Activated naive CD4-positive, alpha-beta T cell treated with anti-CD3 and anti-CD28 coated beads, Interleukin-2, amount 50 U/mL, for 72 hours (primary cell): ENCODE measurements around the gene CCDC188. TPM values are rescaled to one million over a fixed set of nuclear protein-coding genes. Genes with fewer than 3 reads are reported as not detected.

Experiments
- ATAC-seq, 2 donors: fragments of 150-1000 bp; cut with Tn5 transposase; 2 replicates each; pipeline ENCODE4 v1.10.0; 2021; ENCODE audit warnings: mild to moderate bottlenecking in 2 of 2, moderate library complexity in 2 of 2
- DNase-seq, 2 donors: peaks; one replicate each; pipeline ENCODE4 v3.0.0; 2021 to 2022; ENCODE audit warnings: low spot score in 2 of 2
- H3K27ac Mint-ChIP-seq, 2 donors: one replicate each; pipeline ENCODE4 v1.8.0; 2022; ENCODE audit warnings: mild to moderate bottlenecking in 2 of 2, mixed read lengths in 2 of 2
- H3K36me3 Mint-ChIP-seq, 2 donors: one replicate each; pipeline ENCODE4 v1.8.0; 2022; ENCODE audit warnings: mixed read lengths in 2 of 2
- H3K9me3 Mint-ChIP-seq, 2 donors: one replicate each; pipeline ENCODE4 v1.8.0; 2022; ENCODE audit warnings: mixed read lengths in 2 of 2
- total RNA-seq, 2 donors: library from RNA; stranded (reverse); gene quantifications; one replicate each; pipeline ENCODE4 v1.2.3, GENCODE V29; 2022

The CCDC188 gene
- total RNA-seq, 2 donors from 2014 or later, result not detected

- H3K9me3 Mint-ChIP-seq, result no peaks in the 10 kb centered on the region
- no peak for ATAC-seq
- no peak overlapping the region for H3K27ac Mint-ChIP-seq
- H3K36me3 Mint-ChIP-seq, result no peaks in the 10 kb centered on the region
- DNase-seq, result no peak
These were observed 5.0 kb downstream of the CCDC188 start for GRCh38 chr22:20145832-20146223.

- Mint-ChIP-seq H3K36me3 (no peaks in the 10 kb centered on the region), H3K27ac (no peak overlapping the region), H3K9me3 (no peaks in the 10 kb centered on the region)
- DNase-seq, result no peak
- ATAC-seq, result no peak
These were observed 5.5 kb downstream of the CCDC188 start for GRCh38 chr22:20145206-20145831.

GRCh38 chr22:20143883-20144665, 6.8 kb downstream of the CCDC188 start:
- no peak for ATAC-seq

GRCh38 chr22:20142711-20143621, 7.9 kb downstream of the CCDC188 start:
- DNase-seq (no peak), ATAC-seq (no peak)
- H3K9me3 Mint-ChIP-seq, result no peaks in the 10 kb centered on the region
- H3K27ac Mint-ChIP-seq, result no peak overlapping the region
- H3K36me3 Mint-ChIP-seq, result no peaks in the 10 kb centered on the region

More at GRCh38 chr22:20143883-20144665, 6.8 kb downstream of the CCDC188 start:
- Mint-ChIP-seq H3K9me3 (no peaks in the 10 kb centered on the region), H3K27ac (peak overlapping the region in 1 of 2 donors; percentile 44), H3K36me3 (no peaks in the 10 kb centered on the region)
- DNase-seq, result no peak

GRCh38 chr22:20141186-20142077, 9.4 kb downstream of the CCDC188 start:
- no peak for ATAC-seq
- no peaks in the 10 kb centered on the region for H3K36me3 Mint-ChIP-seq
- H3K9me3 Mint-ChIP-seq, result no peaks in the 10 kb centered on the region
- no peak overlapping the region for H3K27ac Mint-ChIP-seq
- no peak for DNase-seq

GRCh38 chr22:20140521-20140964, 10.3 kb downstream of the CCDC188 start:
- DNase-seq, result no peak
- H3K36me3 Mint-ChIP-seq, result no peaks in the 10 kb centered on the region
- no peak overlapping the region for H3K27ac Mint-ChIP-seq
- ATAC-seq, result no peak
- H3K9me3 Mint-ChIP-seq, result no peaks in the 10 kb centered on the region

GRCh38 chr22:20140107-20140445, 10.8 kb downstream of the CCDC188 start:
- H3K36me3 Mint-ChIP-seq, result no peaks in the 10 kb centered on the region
- DNase-seq (no peak), ATAC-seq (no peak)

GRCh38 chr22:20139391-20140106, 11.3 kb downstream of the CCDC188 start:
- DNase-seq (no peak), ATAC-seq (no peak)
- H3K27ac Mint-ChIP-seq, result peak overlapping the region in 1 of 2 donors; percentile 12
- no peaks in the 10 kb centered on the region for H3K9me3 Mint-ChIP-seq
- no peaks in the 10 kb centered on the region for H3K36me3 Mint-ChIP-seq

More at GRCh38 chr22:20140107-20140445, 10.8 kb downstream of the CCDC188 start:
- Mint-ChIP-seq H3K27ac (no peak overlapping the region), H3K9me3 (no peaks in the 10 kb centered on the region)

- no peaks in the 10 kb centered on the region for H3K9me3 Mint-ChIP-seq
- no peaks in the 10 kb centered on the region for H3K36me3 Mint-ChIP-seq
- ATAC-seq (no peak), DNase-seq (no peak)
- peak overlapping the region in 1 of 2 donors; percentile 12 for H3K27ac Mint-ChIP-seq
These were observed 12.0 kb downstream of the CCDC188 start for GRCh38 chr22:20138868-20139267.

- Mint-ChIP-seq H3K9me3 (no peaks in the 10 kb centered on the region), H3K27ac (peak overlapping the region; percentile 13 to 79), H3K36me3 (no peaks in the 10 kb centered on the region)
- ATAC-seq, result no peak
- no peak for DNase-seq
These were observed 12.5 kb downstream of the CCDC188 start for GRCh38 chr22:20138417-20138738.

- ATAC-seq (no peak), DNase-seq (no peak)
- H3K36me3 Mint-ChIP-seq, result no peaks in the 10 kb centered on the region
- H3K9me3 Mint-ChIP-seq, result no peaks in the 10 kb centered on the region
- H3K27ac Mint-ChIP-seq, result peak overlapping the region; percentile 13 to 50
These were observed 13.0 kb downstream of the CCDC188 start for GRCh38 chr22:20137671-20138416.

GRCh38 chr22:20137113-20137512, 13.7 kb downstream of the CCDC188 start:
- DNase-seq (no peak), ATAC-seq (no peak)
- Mint-ChIP-seq H3K27ac (no peak overlapping the region), H3K9me3 (no peaks in the 10 kb centered on the region), H3K36me3 (no peaks in the 10 kb centered on the region)

- Mint-ChIP-seq H3K27ac (no peak overlapping the region), H3K9me3 (no peaks in the 10 kb centered on the region), H3K36me3 (no peaks in the 10 kb centered on the region)
- DNase-seq (no peak), ATAC-seq (no peak)
These were observed 14.3 kb downstream of the CCDC188 start for GRCh38 chr22:20136603-20136873.

- Mint-ChIP-seq H3K27ac (no peak overlapping the region), H3K36me3 (no peaks in the 10 kb centered on the region), H3K9me3 (no peaks in the 10 kb centered on the region)
- ATAC-seq, result no peak
- no peak for DNase-seq
These were observed 14.9 kb downstream of the CCDC188 start for GRCh38 chr22:20135806-20136602.

GRCh38 chr22:20135265-20135664, 15.6 kb downstream of the CCDC188 start:
- Mint-ChIP-seq H3K27ac (peak overlapping the region in 1 of 2 donors; percentile 60), H3K9me3 (no peaks in the 10 kb centered on the region), H3K36me3 (no peaks in the 10 kb centered on the region)
- no peak for DNase-seq
- ATAC-seq, result no peak
